BE2C (cell line): Measurements from ENCODE around the gene EML6.

ENCODE experiments used
- DNase-seq: peaks from one replicate; pipeline ENCODE4 v3.0.0-alpha.2; 2020
- H3K27me3 ChIP-seq: fragments of 250-450 bp; sonication (Bioruptor Pico); 2 replicates; pipeline ENCODE4 v1.5.1; 2020; ENCODE audit warnings: mild to moderate bottlenecking
- H3K36me3 ChIP-seq: fragments of 250-450 bp; sonication (Bioruptor Pico); 2 replicates; pipeline ENCODE4 v1.5.1; 2020; ENCODE audit warnings: mild to moderate bottlenecking
- H3K4me1 ChIP-seq: fragments of 250-450 bp; sonication (Bioruptor Pico); 2 replicates; pipeline ENCODE4 v1.5.1; 2020
- H3K4me3 ChIP-seq: 2 replicates; pipeline ENCODE4 v1.5.1; 2011; ENCODE audit warnings: low read depth, low read length
- H3K9me3 ChIP-seq: fragments of 250-450 bp; sonication (Bioruptor Pico); 2 replicates; pipeline ENCODE4 v1.5.1; 2020
- TF ChIP-seq, protein P1 (sequence below): IDR thresholded peaks from 2 replicates; pipeline ENCODE4 v1.5.1; 2012; ENCODE audit warnings: mild to moderate bottlenecking, low read depth, low read length

EML6 gene

DNA sequence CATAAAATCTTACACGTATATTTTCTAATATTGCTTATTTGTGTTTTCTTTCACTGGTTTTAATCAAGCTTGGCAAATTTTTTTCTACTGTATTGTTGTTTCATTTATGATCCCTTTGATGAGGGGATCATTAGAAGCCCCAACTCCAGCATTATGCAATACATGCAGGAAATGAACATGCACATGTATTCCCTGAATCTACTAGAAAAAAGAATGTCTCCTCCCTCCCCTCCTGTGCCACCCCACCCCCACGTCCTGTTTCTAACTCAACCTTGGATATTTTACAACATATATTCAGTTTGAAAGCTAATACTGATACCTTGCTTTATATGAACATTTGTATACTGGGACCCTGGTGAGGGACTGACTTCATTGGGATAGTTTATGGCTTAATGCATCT is 53.0 kb downstream of the EML6 start:
- Histone ChIP-seq H3K9me3 (no peaks in the 10 kb centered on the region), H3K4me1 (peaks cover 16% of the 10 kb centered on the region), H3K27me3 (no peaks in the 10 kb centered on the region), H3K36me3 (no peaks in the 10 kb centered on the region; the same call in 1 of the 2 replicates), H3K4me3 (no peak overlapping the region)
- TF ChIP-seq, protein P1, sequence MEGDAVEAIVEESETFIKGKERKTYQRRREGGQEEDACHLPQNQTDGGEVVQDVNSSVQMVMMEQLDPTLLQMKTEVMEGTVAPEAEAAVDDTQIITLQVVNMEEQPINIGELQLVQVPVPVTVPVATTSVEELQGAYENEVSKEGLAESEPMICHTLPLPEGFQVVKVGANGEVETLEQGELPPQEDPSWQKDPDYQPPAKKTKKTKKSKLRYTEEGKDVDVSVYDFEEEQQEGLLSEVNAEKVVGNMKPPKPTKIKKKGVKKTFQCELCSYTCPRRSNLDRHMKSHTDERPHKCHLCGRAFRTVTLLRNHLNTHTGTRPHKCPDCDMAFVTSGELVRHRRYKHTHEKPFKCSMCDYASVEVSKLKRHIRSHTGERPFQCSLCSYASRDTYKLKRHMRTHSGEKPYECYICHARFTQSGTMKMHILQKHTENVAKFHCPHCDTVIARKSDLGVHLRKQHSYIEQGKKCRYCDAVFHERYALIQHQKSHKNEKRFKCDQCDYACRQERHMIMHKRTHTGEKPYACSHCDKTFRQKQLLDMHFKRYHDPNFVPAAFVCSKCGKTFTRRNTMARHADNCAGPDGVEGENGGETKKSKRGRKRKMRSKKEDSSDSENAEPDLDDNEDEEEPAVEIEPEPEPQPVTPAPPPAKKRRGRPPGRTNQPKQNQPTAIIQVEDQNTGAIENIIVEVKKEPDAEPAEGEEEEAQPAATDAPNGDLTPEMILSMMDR, result no peak
- DNase-seq, result no peak

DNA sequence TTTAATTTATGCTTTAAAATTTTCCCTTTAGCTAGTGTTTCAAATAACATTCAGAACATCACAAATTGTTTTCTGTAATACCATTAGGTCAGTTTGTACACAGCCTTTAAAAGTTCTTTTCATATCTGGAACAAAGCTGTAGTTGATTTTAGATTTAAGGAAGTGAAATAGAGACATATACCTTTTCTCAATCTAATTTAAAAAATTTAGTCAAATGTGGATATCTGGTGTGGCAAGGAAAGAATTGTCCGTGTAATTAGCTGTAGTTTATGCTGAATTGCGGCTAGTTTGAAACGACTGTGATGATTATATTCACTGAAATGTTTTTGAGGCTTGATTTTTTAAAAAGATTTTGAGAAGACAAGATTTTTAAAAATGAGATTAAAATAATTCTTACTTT is 59.9 kb downstream of the EML6 start:
- TF ChIP-seq, protein P1, result no peak
- H3K9me3 ChIP-seq, result no peaks in the 10 kb centered on the region
- H3K27me3 ChIP-seq, result no peaks in the 10 kb centered on the region
- no peak for DNase-seq
- no peaks in the 10 kb centered on the region for H3K36me3 ChIP-seq
- H3K4me1 ChIP-seq, result no peaks in the 10 kb centered on the region
- no peak overlapping the region for H3K4me3 ChIP-seq

DNA sequence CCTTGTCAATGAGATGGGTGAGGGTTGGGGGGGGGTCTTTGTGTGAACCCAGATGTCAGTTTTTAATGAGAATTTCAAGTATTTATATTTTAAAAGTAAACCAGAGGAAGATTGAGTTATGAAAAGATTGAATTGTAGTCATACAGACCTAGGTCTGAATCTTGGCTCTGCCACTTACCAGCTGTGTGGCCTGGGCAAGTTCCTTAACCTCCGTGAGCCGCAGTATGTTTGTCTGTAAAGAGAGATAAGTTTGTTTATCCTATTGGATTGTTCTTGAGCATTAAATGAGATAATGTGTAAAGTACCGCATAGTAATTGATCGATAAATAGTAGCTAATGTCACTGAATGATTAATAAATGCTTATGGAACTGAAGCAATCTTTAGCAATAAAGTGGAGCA is 63.8 kb downstream of the EML6 start:
- Histone ChIP-seq H3K36me3 (no peaks in the 10 kb centered on the region), H3K9me3 (no peaks in the 10 kb centered on the region), H3K27me3 (no peaks in the 10 kb centered on the region), H3K4me3 (no peak overlapping the region), H3K4me1 (no peaks in the 10 kb centered on the region)
- DNase-seq, result no peak
- TF ChIP-seq, protein P1, result no peak

DNA sequence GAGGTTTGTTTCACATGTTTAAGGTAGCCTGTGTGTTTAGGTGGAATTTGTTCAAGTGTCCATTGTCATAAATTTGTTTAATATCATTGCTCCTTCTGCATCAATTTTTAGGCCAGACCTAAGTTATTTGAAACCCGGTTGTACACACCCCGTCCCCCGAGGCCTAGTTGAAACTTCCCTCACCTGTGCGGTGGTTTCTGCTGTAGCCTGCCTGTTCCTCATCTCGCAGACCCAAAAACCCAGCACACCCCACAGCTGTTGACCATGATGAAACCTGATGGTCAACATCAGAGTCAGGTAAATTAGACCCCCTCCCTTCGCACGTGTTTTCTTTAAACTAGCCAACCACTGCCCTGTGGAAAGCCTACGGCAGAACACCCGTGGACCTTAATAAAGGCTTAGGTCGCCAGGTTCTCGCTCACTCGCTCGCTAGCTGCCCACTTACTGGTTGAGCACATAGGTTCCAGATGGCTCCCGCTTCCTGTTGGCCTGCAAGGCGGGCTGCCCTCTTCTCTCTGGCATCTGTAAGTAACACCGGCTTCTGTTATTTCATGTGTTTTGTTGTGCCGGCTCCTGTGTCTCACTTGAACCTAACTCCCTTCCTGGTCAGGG is 64.4 kb downstream of the EML6 start:
- Histone ChIP-seq H3K4me3 (no peak overlapping the region), H3K9me3 (no peaks in the 10 kb centered on the region), H3K4me1 (no peaks in the 10 kb centered on the region), H3K36me3 (no peaks in the 10 kb centered on the region), H3K27me3 (no peaks in the 10 kb centered on the region)
- no peak for DNase-seq
- TF ChIP-seq, protein P1, result no peak

DNA sequence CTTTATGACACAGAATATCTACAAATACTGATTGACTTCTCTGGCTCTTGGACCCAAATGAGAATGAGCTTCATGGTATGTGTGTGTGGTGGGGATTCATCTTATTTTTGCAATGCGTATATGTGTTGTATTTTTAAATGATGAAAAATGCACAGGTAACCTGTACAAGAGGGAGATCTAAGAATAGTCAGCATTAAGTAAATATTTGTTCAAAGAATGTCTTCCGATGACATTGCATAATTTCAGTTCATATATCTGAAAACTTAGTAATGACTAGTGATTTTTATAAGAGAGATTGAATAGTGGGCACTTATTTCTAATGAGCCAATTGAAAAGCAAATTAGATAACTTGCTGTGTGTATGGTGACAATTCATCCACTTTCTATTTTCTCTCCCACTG is 66.4 kb downstream of the EML6 start:
- TF ChIP-seq, protein P1, result no peak
- Histone ChIP-seq H3K4me1 (peaks cover 10% of the 10 kb centered on the region; the same call in 1 of the 2 replicates), H3K27me3 (no peaks in the 10 kb centered on the region), H3K36me3 (no peaks in the 10 kb centered on the region), H3K4me3 (no peak overlapping the region), H3K9me3 (no peaks in the 10 kb centered on the region)
- DNase-seq, result no peak

DNA sequence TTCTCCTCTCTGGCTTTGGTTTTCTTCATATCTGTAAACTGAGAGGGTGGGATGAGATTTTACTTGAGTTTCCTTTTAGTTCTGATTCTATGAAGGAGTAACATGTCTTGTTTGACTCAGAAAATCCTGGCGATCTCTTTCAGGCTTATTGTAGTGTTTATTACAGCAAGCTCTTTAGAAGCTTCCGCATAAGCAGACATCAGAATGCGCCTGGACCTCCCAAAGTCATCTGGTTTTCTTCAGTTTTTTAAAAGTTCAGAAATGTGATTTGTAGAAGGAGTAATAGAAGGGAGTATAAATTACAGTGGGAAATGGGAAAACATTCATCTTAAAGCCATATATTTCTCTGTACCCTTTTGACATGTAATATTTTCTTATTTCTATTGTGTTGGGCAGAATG is 68.4 kb downstream of the EML6 start:
- Histone ChIP-seq H3K27me3 (no peaks in the 10 kb centered on the region), H3K9me3 (no peaks in the 10 kb centered on the region), H3K4me3 (no peak overlapping the region), H3K36me3 (no peaks in the 10 kb centered on the region), H3K4me1 (peaks cover 19% of the 10 kb centered on the region; the same call in 1 of the 2 replicates)
- no peak for DNase-seq
- TF ChIP-seq, protein P1, result no peak
